CD4-positive, CD25-positive, alpha-beta regulatory T cell (primary cell): ENCODE measurements around the gene ACVR1C. TPM values are rescaled to one million over a fixed set of nuclear protein-coding genes. Genes with fewer than 3 reads are reported as not detected.

ENCODE experiments used
- ATAC-seq, 2 donors: fragments of 150-1000 bp; cut with Tn5 transposase; one replicate each; pipeline ENCODE4 v1.10.0; 2021; ENCODE audit warnings: low read depth in 2 of 2, moderate number of reproducible peaks in 2 of 2, moderate library complexity in 1 of 2
- DNase-seq, 3 donors: peaks; one replicate each; pipeline versions ENCODE4 v3.0.0 to v3.0.0-alpha.2; 2012 to 2022; ENCODE audit warnings: mixed read lengths in 1 of 3
- H3K27ac ChIP-seq: one replicate; pipeline ENCODE4 v1.7.0; 2013; ENCODE audit warnings: mild to moderate bottlenecking, low read length; ENCODE audit not compliant: insufficient read depth, poor library complexity, severe bottlenecking
- H3K27me3 ChIP-seq: one replicate; pipeline ENCODE4 v1.7.0; 2013; ENCODE audit warnings: low read length; ENCODE audit not compliant: control insufficient read depth, insufficient read depth
- H3K36me3 ChIP-seq: one replicate; pipeline ENCODE4 v1.7.0; 2013; ENCODE audit warnings: mild to moderate bottlenecking, low read length, moderate library complexity; ENCODE audit not compliant: control insufficient read depth, insufficient read depth
- H3K4me1 ChIP-seq: 2 replicates; pipeline ENCODE4 v1.7.0; 2013; ENCODE audit warnings: mild to moderate bottlenecking, low read length; ENCODE audit not compliant: insufficient read depth, control insufficient read depth, poor library complexity, severe bottlenecking
- H3K4me3 ChIP-seq: one replicate; pipeline ENCODE4 v1.7.0; 2013; ENCODE audit warnings: low read depth, mild to moderate bottlenecking, low read length, moderate library complexity
- H3K9me3 ChIP-seq, 2 experiments: 1 replicate in 1 of 2; 2 replicates in 1 of 2; pipeline ENCODE4 v1.7.0; 2013; ENCODE audit warnings: low read length in 2 of 2, mild to moderate bottlenecking in 1 of 2, moderate library complexity in 1 of 2; ENCODE audit not compliant: control insufficient read depth in 2 of 2
- H3K27ac Mint-ChIP-seq, 3 donors: one replicate each; pipeline ENCODE4 v1.8.0; 2020 to 2022; ENCODE audit warnings: mild to moderate bottlenecking in 3 of 3, mixed read lengths in 3 of 3, moderate library complexity in 2 of 3
- H3K27me3 Mint-ChIP-seq: one replicate; pipeline ENCODE4 v1.8.0; 2022; ENCODE audit warnings: mild to moderate bottlenecking, mixed read lengths
- H3K36me3 Mint-ChIP-seq: one replicate; pipeline ENCODE4 v1.8.0; 2020; ENCODE audit warnings: mixed read lengths
- H3K4me1 Mint-ChIP-seq, 4 donors: one replicate each; pipeline ENCODE4 v1.8.0; 2020 to 2022; ENCODE audit warnings: mixed read lengths in 4 of 4, mild to moderate bottlenecking in 1 of 4
- H3K4me3 Mint-ChIP-seq, 4 donors: one replicate each; pipeline ENCODE4 v1.8.0; 2020 to 2022; ENCODE audit warnings: mild to moderate bottlenecking in 4 of 4, mixed read lengths in 4 of 4, moderate library complexity in 3 of 4
- H3K9me3 Mint-ChIP-seq, 7 donors: one replicate each; pipeline ENCODE4 v1.8.0; 2020 to 2022; ENCODE audit warnings: mixed read lengths in 7 of 7, mild to moderate bottlenecking in 3 of 7, moderate library complexity in 2 of 7
- polyA plus RNA-seq, 4 donors: library from polyadenylated mRNA; unstranded; fragments of 300-500 nt; fragmentation: Illumina TruSeq; gene quantifications; one replicate each; pipeline ENCODE4 v1.2.3, GENCODE V29; 2021
- total RNA-seq: library from RNA; stranded (reverse); gene quantifications from one replicate; pipeline ENCODE4 v1.2.3, GENCODE V29; 2022

Gene ACVR1C
- total and polyA plus RNA-seq, 5 donors from 2014 or later, result 0.05 to 1.1 (median 0.59) TPM

- Histone ChIP-seq H3K27ac (no peak overlapping the region), H3K36me3 (no peaks in the 10 kb centered on the region), H3K9me3 (no peaks in the 10 kb centered on the region), H3K27me3 (peaks cover 5% of the 10 kb centered on the region), H3K4me1 (peaks cover 16% of the 10 kb centered on the region), H3K4me3 (no peak overlapping the region)
- ATAC-seq (no peak), DNase-seq (no peak)
- Mint-ChIP-seq H3K9me3 (no peaks in the 10 kb centered on the region), H3K4me1 (peaks cover 0 to 19% (median 6%) of the 10 kb centered on the region in 4 donors), H3K27ac (no peak overlapping the region), H3K27me3 (peaks cover 27% of the 10 kb centered on the region), H3K4me3 (no peak overlapping the region), H3K36me3 (no peaks in the 10 kb centered on the region)
These were observed 3.2 kb upstream of the ACVR1C start for GRCh38 chr2:157631861-157632260.

- Mint-ChIP-seq H3K4me1 (peaks cover 4 to 40% (median 18%) of the 10 kb centered on the region in 4 donors), H3K9me3 (peaks cover 0 to 4% (median 0%) of the 10 kb centered on the region in 7 donors), H3K27me3 (peaks cover 24% of the 10 kb centered on the region), H3K4me3 (peak overlapping the region; percentile 50 to 90 (median 86)), H3K36me3 (no peaks in the 10 kb centered on the region), H3K27ac (peak overlapping the region; percentile 52 to 94 (median 88))
- peak overlapping the region; percentile 47 for H3K27ac ChIP-seq
- no peaks in the 10 kb centered on the region for H3K36me3 ChIP-seq
- DNase-seq (peak in 2 of 3 donors; percentile 17 to 35), ATAC-seq (peak; percentile 10 to 36)
- H3K4me3 ChIP-seq, result peak overlapping the region; percentile 54
- peaks cover 9% of the 10 kb centered on the region for H3K27me3 ChIP-seq
- no peaks in the 10 kb centered on the region for H3K9me3 ChIP-seq
- peaks cover 16% of the 10 kb centered on the region for H3K4me1 ChIP-seq
These were observed 829 bp downstream of the ACVR1C start for GRCh38 chr2:157627594-157628476.

GRCh38 chr2:157625296-157625695, 3.4 kb downstream of the ACVR1C start:
- H3K4me3 ChIP-seq, result peak overlapping the region; percentile 41

GRCh38 chr2:157620956-157621355, 7.7 kb downstream of the ACVR1C start:
- H3K4me3 Mint-ChIP-seq, result no peak overlapping the region

More at GRCh38 chr2:157625296-157625695, 3.4 kb downstream of the ACVR1C start:
- Mint-ChIP-seq H3K4me3 (peak overlapping the region in 3 of 4 donors; percentile 11 to 61 (median 36)), H3K4me1 (peaks cover 4 to 40% (median 19%) of the 10 kb centered on the region in 4 donors), H3K27me3 (peaks cover 35% of the 10 kb centered on the region), H3K27ac (peak overlapping the region; percentile 1 to 88 (median 9)), H3K36me3 (no peaks in the 10 kb centered on the region), H3K9me3 (peaks cover 0 to 11% (median 0%) of the 10 kb centered on the region in 7 donors)
- peaks cover 16% of the 10 kb centered on the region for H3K4me1 ChIP-seq
- H3K27me3 ChIP-seq, result peaks cover 10% of the 10 kb centered on the region
- DNase-seq, result peak in 2 of 3 donors; percentile 23 to 63
- no peak for ATAC-seq
- no peaks in the 10 kb centered on the region for H3K36me3 ChIP-seq
- peaks cover 0 to 1% of the 10 kb centered on the region in 2 experiments for H3K9me3 ChIP-seq
- H3K27ac ChIP-seq, result no peak overlapping the region

GRCh38 chr2:157611726-157612125, 16.9 kb downstream of the ACVR1C start:
- Histone ChIP-seq H3K27me3 (peaks cover 17% of the 10 kb centered on the region), H3K4me3 (no peak overlapping the region), H3K36me3 (no peaks in the 10 kb centered on the region), H3K9me3 (peaks cover 8 to 11% of the 10 kb centered on the region in 2 experiments), H3K27ac (no peak overlapping the region), H3K4me1 (no peaks in the 10 kb centered on the region)
- Mint-ChIP-seq H3K4me3 (peak overlapping the region in 1 of 4 donors; percentile 66), H3K4me1 (peaks cover 0 to 4% (median 0%) of the 10 kb centered on the region in 4 donors), H3K27me3 (peaks cover 50% of the 10 kb centered on the region), H3K9me3 (peaks cover 2 to 10% (median 4%) of the 10 kb centered on the region in 7 donors), H3K27ac (no peak overlapping the region), H3K36me3 (peaks cover 3% of the 10 kb centered on the region)
- DNase-seq, result no peak
- no peak for ATAC-seq

More at GRCh38 chr2:157620956-157621355, 7.7 kb downstream of the ACVR1C start:
- Histone ChIP-seq H3K36me3 (no peaks in the 10 kb centered on the region), H3K4me3 (no peak overlapping the region), H3K27me3 (peaks cover 19% of the 10 kb centered on the region), H3K9me3 (peaks cover 0 to 1% of the 10 kb centered on the region in 2 experiments), H3K4me1 (no peaks in the 10 kb centered on the region), H3K27ac (no peak overlapping the region)
- no peak overlapping the region for H3K27ac Mint-ChIP-seq
- no peak for ATAC-seq
- peaks cover 4 to 15% (median 11%) of the 10 kb centered on the region in 4 donors for H3K4me1 Mint-ChIP-seq
- H3K36me3 Mint-ChIP-seq, result no peaks in the 10 kb centered on the region
- H3K27me3 Mint-ChIP-seq, result peaks cover 50% of the 10 kb centered on the region
- no peak for DNase-seq
- H3K9me3 Mint-ChIP-seq, result peaks cover 0 to 11% (median 2%) of the 10 kb centered on the region in 7 donors

- peaks cover 8 to 11% of the 10 kb centered on the region in 2 experiments for H3K9me3 ChIP-seq
- Mint-ChIP-seq H3K4me1 (peaks cover 0 to 4% (median 0%) of the 10 kb centered on the region in 4 donors), H3K36me3 (peaks cover 3% of the 10 kb centered on the region), H3K9me3 (peaks cover 1 to 10% (median 4%) of the 10 kb centered on the region in 7 donors), H3K4me3 (no peak overlapping the region), H3K27me3 (peaks cover 45% of the 10 kb centered on the region), H3K27ac (no peak overlapping the region)
- H3K4me1 ChIP-seq, result no peaks in the 10 kb centered on the region
- ATAC-seq, result no peak
- peaks cover 14% of the 10 kb centered on the region for H3K27me3 ChIP-seq
- H3K36me3 ChIP-seq, result no peaks in the 10 kb centered on the region
- H3K4me3 ChIP-seq, result no peak overlapping the region
- no peak for DNase-seq
- no peak overlapping the region for H3K27ac ChIP-seq
These were observed 17.6 kb downstream of the ACVR1C start for GRCh38 chr2:157611110-157611509.

- no peak overlapping the region for H3K4me3 ChIP-seq
- H3K27ac ChIP-seq, result no peak overlapping the region
- H3K9me3 ChIP-seq, result peaks cover 8 to 11% of the 10 kb centered on the region in 2 experiments
- no peak for ATAC-seq
- peaks cover 0 to 10% (median 4%) of the 10 kb centered on the region in 7 donors for H3K9me3 Mint-ChIP-seq
- no peak for DNase-seq
- peaks cover 5% of the 10 kb centered on the region for H3K27me3 ChIP-seq
- H3K4me1 Mint-ChIP-seq, result peaks cover 0 to 4% (median 0%) of the 10 kb centered on the region in 4 donors
- no peaks in the 10 kb centered on the region for H3K4me1 ChIP-seq
- peaks cover 3% of the 10 kb centered on the region for H3K36me3 Mint-ChIP-seq
- H3K27me3 Mint-ChIP-seq, result peaks cover 45% of the 10 kb centered on the region
- no peak overlapping the region for H3K27ac Mint-ChIP-seq
- H3K36me3 ChIP-seq, result no peaks in the 10 kb centered on the region
- H3K4me3 Mint-ChIP-seq, result no peak overlapping the region
These were observed 22.1 kb downstream of the ACVR1C start for GRCh38 chr2:157606534-157606933.
